Measurements from ENCODE around the gene CUTC.

Gene CUTC

GRCh38 chr10:99784016-99784726, 52.1 kb downstream of the CUTC start:
- peak; percentile 89 for DNase-seq

GRCh38 chr10:99784727-99785441, 52.9 kb downstream of the CUTC start:
- DNase-seq: peak; percentile 35

- DNase-seq: no peak
These were observed 53.6 kb downstream of the CUTC start for GRCh38 chr10:99785646-99786045.

GRCh38 chr10:99787311-99787710, 55.3 kb downstream of the CUTC start:
- DNase-seq: no peak

- no peak for DNase-seq
These were observed 55.9 kb downstream of the CUTC start for GRCh38 chr10:99787782-99788445.

- DNase-seq: peak; percentile 86
These were observed 56.7 kb downstream of the CUTC start for GRCh38 chr10:99788598-99789256.

GRCh38 chr10:99791831-99792230, 59.8 kb downstream of the CUTC start:
- no peak for DNase-seq

- DNase-seq: no peak
These were observed 61.8 kb downstream of the CUTC start for GRCh38 chr10:99793819-99794218.

GRCh38 chr10:99796928-99797327, 64.9 kb downstream of the CUTC start:
- no peak for DNase-seq

- no peak for DNase-seq
These were observed 66.0 kb downstream of the CUTC start for GRCh38 chr10:99798031-99798430.

- DNase-seq: no peak
These were observed 66.9 kb downstream of the CUTC start for GRCh38 chr10:99798920-99799319.

GRCh38 chr10:99799613-99800012, 67.6 kb downstream of the CUTC start:
- DNase-seq: no peak

- DNase-seq: no peak
These were observed 72.4 kb downstream of the CUTC start for GRCh38 chr10:99804471-99804870.

GRCh38 chr10:99805190-99805589, 73.2 kb downstream of the CUTC start:
- DNase-seq: no peak
